ENCODE results near the gene SUPT5H. TPM values are rescaled to one million over a fixed set of nuclear protein-coding genes. Genes with fewer than 3 reads are reported as not detected.
A peak's percentile ranks its signal among the peaks of the same experiment; 100 is the strongest.

SUPT5H gene
- total and polyA plus RNA-seq, 10 of the 15 experiments (the other 5 are each of a cell fraction or from before 2014, with no cell fraction given) = 27.2 to 194 (median 83.6) TPM

GRCh38 chr19:39497996-39498797 is 52.8 kb downstream of the SUPT5H start (continued):
- TF ChIP-seq IRF5 (IDR thresholded peaks at IDR 0.05; ENCODE audit: borderline replicate concordance) = no peak
- TF ChIP-seq EGR1 (IDR thresholded peaks at IDR 0.05; ENCODE audit: borderline replicate concordance in 1 of 2, low read depth in 2 of 2, low read length in 2 of 2) = no peak
- no peak for TF ChIP-seq TBL1XR1 (IDR thresholded peaks at IDR 0.05; ENCODE audit: low read depth, low read length)
- TF ChIP-seq ESRRA (IDR thresholded peaks at IDR 0.05; ENCODE audit: low read length) = no peak
- TF ChIP-seq SMC3 (IDR thresholded peaks at IDR 0.05; ENCODE audit: borderline replicate concordance, low read length) = peak; percentile 27; the same call in 1 of the 2 replicates
- TF ChIP-seq TCF3 (IDR thresholded peaks at IDR 0.05; ENCODE audit: borderline replicate concordance, insufficient read depth, low read depth, low read length) = no peak
- 0 out of 2 replicates have a peak, but pooled peaks have one; percentile 54 for TF ChIP-seq CHD2 (IDR thresholded peaks at IDR 0.05; ENCODE audit: borderline replicate concordance, low read depth, low read length)
- no peak for TF ChIP-seq NFIC (IDR thresholded peaks at IDR 0.05; ENCODE audit: low read depth, low read length)
- TF ChIP-seq RELB (IDR thresholded peaks at IDR 0.05; ENCODE audit: low read depth) = 0 out of 2 replicates have a peak, but pooled peaks have one; percentile 18
- no peak for TF ChIP-seq MEF2A (IDR thresholded peaks at IDR 0.05; ENCODE audit: insufficient read depth, low read depth, low read length)
- no peak for TF ChIP-seq ETV6 (conservative IDR thresholded peaks at IDR 0.05 in 1 of 2, IDR thresholded peaks at IDR 0.05 in 1 of 2; ENCODE audit: borderline replicate concordance in 1 of 2, low read depth in 1 of 2)
- TF ChIP-seq NR2C2 (IDR thresholded peaks at IDR 0.05; ENCODE audit: borderline replicate concordance, control insufficient read depth, insufficient read length, low read depth) = no peak
- peak; percentile 90; the same call in 2 of the 3 replicates for TF ChIP-seq POU2F2 (IDR thresholded peaks at IDR 0.05; ENCODE audit: borderline replicate concordance, low read depth, low read length)
- TF ChIP-seq SP1 (IDR thresholded peaks at IDR 0.05; ENCODE audit: low read depth, low read length) = no peak
- no peak for TF ChIP-seq E2F8 (IDR thresholded peaks at IDR 0.05; ENCODE audit: low read depth, partially characterized antibody)
- no peak for TF ChIP-seq FOS (IDR thresholded peaks at IDR 0.05; ENCODE audit: borderline replicate concordance, extremely low read depth, insufficient read length)
- TF ChIP-seq CREB1 (IDR thresholded peaks at IDR 0.05; ENCODE audit: low read depth) = no peak
- peak; percentile 48; the same call in 1 of the 2 replicates for TF ChIP-seq MAX (IDR thresholded peaks at IDR 0.05; ENCODE audit: low read depth, low read length)
- no peak for TF ChIP-seq WRNIP1 (IDR thresholded peaks at IDR 0.05; ENCODE audit: borderline replicate concordance, low read depth, low read length)
- no peak for TF ChIP-seq SMARCA5 (IDR thresholded peaks at IDR 0.05)
- no peak for TF ChIP-seq PAX8 (IDR thresholded peaks at IDR 0.05)
- TF ChIP-seq RFX5 (IDR thresholded peaks at IDR 0.05; ENCODE audit: low read depth, low read length) = no peak
- no peak for TF ChIP-seq ZZZ3 (IDR thresholded peaks at IDR 0.05; ENCODE audit: control insufficient read depth, insufficient read length, low read depth)
- TF ChIP-seq RAD51 (IDR thresholded peaks at IDR 0.05) = peak; percentile 72

Measured in GM12878 (cell line).